Kidney (tissue), 14 donors: ENCODE results near the gene CNOT2. TPM values are rescaled to one million over a fixed set of nuclear protein-coding genes. Genes with fewer than 3 reads are reported as not detected.

Experiments
- DNase-seq, 5 donors: peaks; one replicate each; pipeline ENCODE4 v3.0.0-alpha.2; 2013 to 2020
- FAIRE-seq: peaks from 2 replicates; lab custom pipeline; 2012; peaks lifted over from hg19 to GRCh38; lab: Jason Lieb, UNC
- H3K27ac ChIP-seq, 2 donors: one replicate each; pipeline ENCODE4 v1.7.0; 2013; ENCODE audit warnings: low read depth in 2 of 2, low read length in 2 of 2, inconsistent platforms in 1 of 2
- H3K27me3 ChIP-seq: one replicate; pipeline ENCODE4 v1.7.1; 2013; ENCODE audit warnings: low read length, inconsistent platforms; ENCODE audit not compliant: control insufficient read depth, insufficient read depth
- H3K36me3 ChIP-seq, 3 donors: one replicate each; pipeline versions ENCODE4 v1.7.0 to v1.7.1; 2013; ENCODE audit warnings: low read length in 3 of 3, control low read depth in 1 of 3, inconsistent platforms in 1 of 3; ENCODE audit not compliant: insufficient read depth in 3 of 3, control insufficient read depth in 2 of 3
- H3K4me1 ChIP-seq, 3 donors: one replicate each; pipeline versions ENCODE4 v1.7.0 to v1.7.1; 2013; ENCODE audit warnings: low read length in 3 of 3, inconsistent platforms in 1 of 3, low read depth in 1 of 3; ENCODE audit not compliant: control insufficient read depth in 2 of 3, insufficient read depth in 2 of 3
- H3K4me3 ChIP-seq, 3 donors: one replicate each; pipeline versions ENCODE4 v1.7.0 to v1.8.1; 2013; ENCODE audit warnings: low read length in 3 of 3, control low read depth in 1 of 3, inconsistent platforms in 1 of 3
- H3K9ac ChIP-seq, 3 donors: one replicate each; pipeline versions ENCODE4 v1.7.0 to v1.7.1; 2013; ENCODE audit warnings: low read length in 3 of 3, control low read depth in 1 of 3, inconsistent platforms in 1 of 3
- H3K9me3 ChIP-seq, 3 donors: one replicate each; pipeline versions ENCODE4 v1.7.0 to v1.7.1; 2013; ENCODE audit warnings: low read length in 3 of 3, control low read depth in 1 of 3, inconsistent platforms in 1 of 3; ENCODE audit not compliant: control insufficient read depth in 2 of 3, insufficient read depth in 1 of 3
- CTCF ChIP-seq: IDR thresholded peaks from 3 replicates; pipeline ENCODE4 v1.5.1; 2012; ENCODE audit warnings: mild to moderate bottlenecking, moderate library complexity, borderline replicate concordance; ENCODE audit not compliant: insufficient read depth; ENCODE audit errors: extremely low read depth
- intact Hi-C: fragments of 100-400 bp; cut with DNase I; formaldehyde crosslinking; loops from one replicate; pipeline ENCODE4 v1.11.1; 2022
- polyA plus RNA-seq: library from polyadenylated mRNA; stranded (reverse); fragments of 350-450 nt; fragmentation: Illumina TruSeq; extraction: RNeasy Lipid Tissue Mini Kit (QIAGEN cat#74804); gene quantifications from one replicate; pipeline ENCODE4 v1.2.3, GENCODE V29; 2014; ENCODE audit warnings: low read depth, low replicate concordance; ENCODE audit not compliant: insufficient read depth
- total RNA-seq: library from RNA; stranded (reverse); fragmentation: NEBNext Ultra II Directional; extraction: Animal tissue kit (Norgen Biotek cat#: 25700); gene quantifications from one replicate; pipeline ENCODE4 v1.2.1, GENCODE V29; 2021
- donor health status: control.
- donor health status: control.
- donor health status: control.
- donor health status: control.
- donor health status: control.
- donor health status: DM: yes; HTN: yes; CAD: no.
- donor health status: Normal renal cell carcinoma (clear cell type).

Gene CNOT2
- total and polyA plus RNA-seq, 2 donors from 2014 or later, result 21.0 to 68.8 TPM

DNA sequence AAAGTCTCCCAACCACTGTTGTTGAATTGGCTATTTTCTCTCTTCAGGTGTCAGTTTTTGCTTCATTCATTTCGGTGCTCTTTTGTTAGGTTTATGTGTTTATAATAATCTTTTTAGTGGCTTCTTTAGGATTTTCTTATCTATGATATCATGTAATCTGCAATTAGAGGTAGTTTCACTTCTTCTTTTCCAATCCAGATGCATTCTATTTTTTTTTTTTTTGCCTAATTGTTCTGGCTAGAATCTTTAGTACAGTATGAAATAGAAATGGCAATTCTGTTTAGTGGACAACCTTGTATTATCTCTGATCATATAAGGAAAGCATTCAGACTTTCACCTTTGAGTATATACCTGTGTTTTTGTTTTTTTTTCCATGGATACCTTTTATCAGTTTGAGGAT is 17.4 kb downstream of the CNOT2 start:
- Histone ChIP-seq H3K9me3 (no peaks in the 10 kb centered on the region), H3K27me3 (no peaks in the 10 kb centered on the region), H3K4me3 (no peak overlapping the region), H3K36me3 (no peaks in the 10 kb centered on the region), H3K9ac (no peak overlapping the region), H3K27ac (no peak overlapping the region), H3K4me1 (peaks cover 0 to 3% (median 0%) of the 10 kb centered on the region in 3 donors)
- FAIRE-seq, result no peak
- TF ChIP-seq CTCF, result no peak
- intact Hi-C loops, result no loop called here
- no peak for DNase-seq

DNA sequence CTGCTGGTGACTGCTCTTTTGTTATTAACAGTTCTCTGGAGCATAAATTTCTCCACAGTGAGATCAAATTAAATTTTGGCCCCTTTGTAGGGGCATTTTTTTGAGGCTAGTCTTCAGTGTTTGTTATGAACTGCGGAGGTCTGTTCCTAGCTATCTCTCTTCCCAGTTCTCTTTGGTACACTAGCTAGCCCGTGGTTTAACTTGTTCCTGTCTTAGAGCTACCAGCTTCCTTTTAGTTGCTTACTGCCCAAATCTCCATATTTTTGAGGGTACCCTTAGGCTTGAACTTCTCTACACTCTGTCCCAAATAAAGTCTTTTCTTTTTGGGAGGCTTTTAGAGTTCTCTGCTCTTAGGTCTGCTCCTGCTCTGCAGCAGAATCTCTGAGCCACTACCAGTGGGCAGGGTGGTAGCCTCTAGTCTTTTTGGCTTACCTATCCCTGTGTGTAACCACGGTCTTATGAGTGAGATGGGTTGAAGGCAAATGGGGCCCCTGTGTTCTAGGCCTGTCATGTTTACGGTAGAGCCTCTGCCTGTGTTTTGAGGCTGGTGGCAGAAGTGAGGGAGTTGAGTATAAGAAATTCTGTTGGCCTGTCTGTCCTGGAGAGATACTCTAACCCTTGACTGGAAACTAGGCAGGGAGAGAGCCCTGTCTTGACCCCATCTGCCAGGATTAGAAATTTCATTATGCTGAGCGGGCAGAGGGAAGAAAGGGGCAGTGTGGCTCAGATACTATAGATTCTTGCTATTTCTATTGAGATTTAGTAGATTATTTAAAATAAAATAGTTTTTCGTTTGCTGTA is 21.0 kb downstream of the CNOT2 start:
- H3K9me3 ChIP-seq, result no peaks in the 10 kb centered on the region
- peak in 1 of 5 donors; percentile 9 for DNase-seq
- no peaks in the 10 kb centered on the region for H3K27me3 ChIP-seq
- intact Hi-C loops, result no loop called here
- FAIRE-seq, result no peak
- peaks cover 0 to 6% (median 0%) of the 10 kb centered on the region in 3 donors for H3K4me1 ChIP-seq
- H3K4me3 ChIP-seq, result no peak overlapping the region
- no peaks in the 10 kb centered on the region for H3K36me3 ChIP-seq
- no peak for TF ChIP-seq CTCF
- no peak overlapping the region for H3K9ac ChIP-seq
- no peak overlapping the region for H3K27ac ChIP-seq

GRCh38 chr12:70265132-70265531 is 21.9 kb downstream of the CNOT2 start:
- FAIRE-seq (no peak), DNase-seq (no peak)
- H3K36me3 ChIP-seq, result no peaks in the 10 kb centered on the region
- H3K27ac ChIP-seq, result no peak overlapping the region
- H3K4me1 ChIP-seq, result peaks cover 0 to 14% (median 0%) of the 10 kb centered on the region in 3 donors
- intact Hi-C loops, result no loop called here
- no peak overlapping the region for H3K9ac ChIP-seq
- no peak for TF ChIP-seq CTCF
- H3K27me3 ChIP-seq, result no peaks in the 10 kb centered on the region
- H3K9me3 ChIP-seq, result no peaks in the 10 kb centered on the region
- no peak overlapping the region for H3K4me3 ChIP-seq
